NCI-H526 (cell line): ENCODE data around the gene FAM237B.

Experiments
- DNase-seq, 2 experiments: peaks; one replicate each; lab custom pipeline; 2025; lab: John Stamatoyannopoulos, UW

The FAM237B gene

GRCh38 chr7:90290244-90291113, 30.6 kb downstream of the FAM237B start:
- DNase-seq: no peak

- peak; percentile 88 to 89 for DNase-seq
Measured at GRCh38 chr7:90288154-90288553, 33.0 kb downstream of the FAM237B start.

- no peak for DNase-seq
Measured at GRCh38 chr7:90276033-90276728, 44.9 kb downstream of the FAM237B start.

- DNase-seq: no peak
Measured at GRCh38 chr7:90274161-90274560, 46.9 kb downstream of the FAM237B start.

GRCh38 chr7:90272242-90272641, 48.9 kb downstream of the FAM237B start:
- DNase-seq: no peak

- no peak for DNase-seq
Measured at GRCh38 chr7:90271753-90272152, 49.4 kb downstream of the FAM237B start.

GRCh38 chr7:90270431-90271178, 50.5 kb downstream of the FAM237B start:
- DNase-seq: no peak

DNA sequence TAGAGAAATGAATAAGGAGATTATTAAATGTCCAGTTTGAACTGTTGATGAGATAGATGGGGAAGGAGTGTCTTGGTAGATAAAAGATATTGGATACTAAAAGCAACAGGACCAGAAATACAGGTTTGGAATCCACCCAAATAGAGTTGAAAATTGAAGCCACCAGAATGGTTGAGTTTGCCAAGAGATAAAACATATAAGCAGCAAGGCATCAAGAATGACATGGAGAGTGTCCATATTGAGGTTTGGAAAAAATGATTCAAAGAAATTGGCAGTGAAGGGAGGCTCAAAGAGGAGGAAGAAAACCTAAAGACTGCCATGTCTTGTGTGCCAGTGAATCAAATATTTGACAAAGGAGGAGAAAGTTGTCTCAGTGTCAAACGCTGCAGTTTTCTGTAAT, 51.9 kb downstream of the FAM237B start:
- no peak for DNase-seq

- no peak for DNase-seq
Measured at GRCh38 chr7:90267263-90267858, 53.7 kb downstream of the FAM237B start.

GRCh38 chr7:90266808-90267207, 54.3 kb downstream of the FAM237B start:
- no peak for DNase-seq
